ENCODE measurements around the gene CBL.
"Not testable (repeated sequence)": the region's sequence is repeated elsewhere in the genome, so short reads cannot be mapped to it uniquely, and the experiment has no call there.

The CBL gene

GRCh38 chr11:119218141-119218878, 12.2 kb downstream of the CBL start:
- peak; percentile 73 for DNase-seq (ENCODE audit: low read depth)

GRCh38 chr11:119222308-119222707, 16.2 kb downstream of the CBL start:
- peak; percentile 29 for DNase-seq (ENCODE audit: low read depth)

GRCh38 chr11:119222891-119223290, 16.8 kb downstream of the CBL start:
- DNase-seq (ENCODE audit: low read depth): no peak

- no peak for DNase-seq (ENCODE audit: low read depth)
Observed at GRCh38 chr11:119223856-119224255, 17.7 kb downstream of the CBL start.

GRCh38 chr11:119228535-119229287, 22.6 kb downstream of the CBL start:
- DNase-seq (ENCODE audit: low read depth): not testable (repeated sequence)

- no peak for DNase-seq (ENCODE audit: low read depth)
Observed at GRCh38 chr11:119229288-119229672, 23.1 kb downstream of the CBL start.

- DNase-seq (ENCODE audit: low read depth): no peak
Observed at GRCh38 chr11:119229741-119230140, 23.6 kb downstream of the CBL start.

- no peak for DNase-seq (ENCODE audit: low read depth)
Observed at GRCh38 chr11:119236490-119236889, 30.4 kb downstream of the CBL start.

GRCh38 chr11:119236891-119237290, 30.8 kb downstream of the CBL start:
- no peak for DNase-seq (ENCODE audit: low read depth)

- no peak for DNase-seq (ENCODE audit: low read depth)
Observed at GRCh38 chr11:119237515-119237914, 31.4 kb downstream of the CBL start.

- no peak for DNase-seq (ENCODE audit: low read depth)
Observed at GRCh38 chr11:119248750-119249670, 42.9 kb downstream of the CBL start.

GRCh38 chr11:119249671-119250010, 43.5 kb downstream of the CBL start:
- no peak for DNase-seq (ENCODE audit: low read depth)

- DNase-seq (ENCODE audit: low read depth): no peak
Observed at GRCh38 chr11:119251114-119251513, 45.0 kb downstream of the CBL start.

GRCh38 chr11:119254239-119254638, 48.1 kb downstream of the CBL start:
- no peak for DNase-seq (ENCODE audit: low read depth)

GRCh38 chr11:119258180-119258579, 52.0 kb downstream of the CBL start:
- no peak for DNase-seq (ENCODE audit: low read depth)

- DNase-seq (ENCODE audit: low read depth): no peak
Observed at GRCh38 chr11:119258983-119259382, 52.8 kb downstream of the CBL start.

GRCh38 chr11:119262668-119263351, 56.7 kb downstream of the CBL start:
- DNase-seq (ENCODE audit: low read depth): no peak

GRCh38 chr11:119263352-119263940, 57.3 kb downstream of the CBL start:
- DNase-seq (ENCODE audit: low read depth): no peak

- no peak for DNase-seq (ENCODE audit: low read depth)
Observed at GRCh38 chr11:119266063-119266462, 59.9 kb downstream of the CBL start.

GRCh38 chr11:119266517-119267255, 60.5 kb downstream of the CBL start:
- no peak for DNase-seq (ENCODE audit: low read depth)

GRCh38 chr11:119267645-119268044, 61.5 kb downstream of the CBL start:
- no peak for DNase-seq (ENCODE audit: low read depth)
